Tibial nerve (tissue), 4 donors: ENCODE data around the gene PEX6. TPM values are rescaled to one million over a fixed set of nuclear protein-coding genes. Genes with fewer than 3 reads are reported as not detected.

Experiments used
- DNase-seq, 2 donors: peaks; one replicate each; pipeline ENCODE4 v3.0.0-alpha.2; 2019; ENCODE audit warnings: low spot score in 2 of 2
- H3K27ac ChIP-seq, 4 donors: fragments of 200-600 bp; sonication (generic) in 3 of 4; one replicate each; pipeline ENCODE4 v1.5.1; 2017 to 2019; ENCODE audit warnings: mild to moderate bottlenecking in 1 of 4
- H3K27me3 ChIP-seq, 2 donors: fragments of 200-600 bp; sonication (generic) in 1 of 2; one replicate each; pipeline versions ENCODE4 v1.5.1 to v1.6.0; 2017 to 2019
- H3K36me3 ChIP-seq, 3 donors: fragments of 200-600 bp; sonication (generic); one replicate each; pipeline ENCODE4 v1.5.1; 2018 to 2019
- H3K4me1 ChIP-seq, 4 donors: fragments of 200-600 bp; sonication (generic) in 3 of 4; one replicate each; pipeline ENCODE4 v1.5.1; 2017 to 2019
- H3K4me3 ChIP-seq, 4 donors: fragments of 200-600 bp; sonication (generic) in 3 of 4; one replicate each; pipeline ENCODE4 v1.5.1; 2017 to 2019; ENCODE audit warnings: mild to moderate bottlenecking in 1 of 4, moderate library complexity in 1 of 4
- H3K9me3 ChIP-seq, 4 donors: fragments of 200-600 bp; sonication (generic) in 3 of 4; one replicate each; pipeline ENCODE4 v1.5.1; 2017 to 2019
- CTCF ChIP-seq, 5 experiments: fragments of 200-600 bp in 3 of 5; fragments of 450-650 bp in 2 of 5; sonication (generic) in 3 of 5; IDR thresholded peaks; one replicate each; pipeline ENCODE4 v1.5.1; 2016 to 2019; ENCODE audit warnings: antibody characterized with exemption in 5 of 5, mild to moderate bottlenecking in 3 of 5, moderate library complexity in 2 of 5
- EP300 ChIP-seq, 2 donors: sonication (generic); formaldehyde crosslinking; IDR thresholded peaks; one replicate each; pipeline ENCODE4 v1.6.1; 2017; ENCODE audit warnings: antibody characterized with exemption in 2 of 2, mild to moderate bottlenecking in 1 of 2
- POLR2A ChIP-seq, 2 donors: fragments of 450-650 bp; IDR thresholded peaks; one replicate each; pipeline ENCODE4 v1.6.1; 2017; ENCODE audit warnings: antibody characterized with exemption in 2 of 2, mild to moderate bottlenecking in 2 of 2, moderate library complexity in 2 of 2
- WGBS, 2 donors: methylation state at CpG; one replicate each; pipeline ENCODE4 v1.1.5; 2018; 5-methylcytosine and 5-hydroxymethylcytosine counted together
- total RNA-seq, 4 donors: library from RNA; depleted of rRNA; stranded (reverse); fragments of >200 nt; gene quantifications; one replicate each; pipeline ENCODE4 v1.1.0, GENCODE V29; 2016

Gene PEX6
- total RNA-seq, 4 donors from 2014 or later = 20.3 to 32.8 (median 27.3) TPM

DNA sequence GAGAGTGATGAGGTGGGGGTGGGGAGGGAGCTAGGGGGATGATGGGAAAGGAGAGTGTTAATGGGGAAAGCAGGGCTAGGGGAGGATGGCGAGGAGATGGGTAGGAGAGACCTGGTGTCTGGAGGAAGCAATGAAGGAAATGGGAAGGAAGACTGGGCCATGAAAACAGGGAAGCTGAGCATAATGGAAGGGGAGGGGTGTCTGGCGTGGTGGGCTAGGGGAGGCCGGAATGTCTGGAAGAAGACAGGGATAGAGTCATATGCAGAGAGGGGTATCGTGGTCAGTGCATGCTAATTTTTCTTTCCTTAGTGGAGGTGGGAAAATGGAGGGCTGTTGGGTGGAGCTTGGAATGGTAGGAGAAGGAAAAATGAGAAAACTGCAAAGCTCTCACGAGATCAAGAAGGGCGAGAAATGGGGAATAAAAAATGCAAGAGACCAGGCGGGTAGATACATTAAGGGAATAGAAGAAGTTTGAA, 35.5 kb upstream of the PEX6 start:
- WGBS, 2 donors = 0 to 1% methylated on average over 7 of the region's 7 CpGs
- peaks cover 0 to 58% (median 7%) of the 10 kb centered on the region in 3 donors for H3K36me3 ChIP-seq
- DNase-seq = no peak
- H3K4me3 ChIP-seq = peak overlapping the region; percentile 76 to 86 (median 80)
- TF ChIP-seq EP300 (IDR thresholded peaks at IDR 0.05) (no peak), CTCF (IDR thresholded peaks at IDR 0.05) (no peak), POLR2A (IDR thresholded peaks at IDR 0.05) (no peak)
- no peaks in the 10 kb centered on the region for H3K9me3 ChIP-seq
- peaks cover 5 to 58% (median 19%) of the 10 kb centered on the region in 4 donors for H3K4me1 ChIP-seq
- H3K27me3 ChIP-seq = no peaks in the 10 kb centered on the region
- H3K27ac ChIP-seq = peak overlapping the region; percentile 16 to 89 (median 84)

- peak; percentile 98 to 99 for DNase-seq
- Histone ChIP-seq H3K4me3 (peak within 1 kb of the TSS; percentile 76 to 86 (median 80)), H3K9me3 (no peaks in the 10 kb centered on the region), H3K27ac (peak within 1 kb of the TSS; percentile 69 to 89 (median 84)), H3K36me3 (peaks cover 0 to 58% (median 5%) of the 10 kb centered on the region in 3 donors), H3K4me1 (peaks cover 5 to 58% (median 19%) of the 10 kb centered on the region in 4 donors), H3K27me3 (no peaks in the 10 kb centered on the region)
- WGBS, 2 donors = 0 to 1% methylated on average over 46 to 51 of the region's 51 CpGs
- TF ChIP-seq POLR2A (IDR thresholded peaks at IDR 0.05) (peak; percentile 23 to 57), EP300 (IDR thresholded peaks at IDR 0.05) (peak; percentile 92 to 94), CTCF (IDR thresholded peaks at IDR 0.05) (peak in 1 of 5 experiments; percentile 32)
Observed at GRCh38 chr6:43013843-43014433, 35.0 kb upstream of the PEX6 start, which contains the start of the genes KLHDC3 and MEA1. TSS of gene KLHDC3 (plus strand) at chr6:43014249. CDS start at chr6:43017193, 2,944 bp downstream. TSS of gene MEA1 (minus strand) at chr6:43013946. CDS start at chr6:43013813, 133 bp downstream.

- Histone ChIP-seq H3K27me3 (no peaks in the 10 kb centered on the region), H3K27ac (peak overlapping the region; percentile 69 to 89 (median 79)), H3K9me3 (no peaks in the 10 kb centered on the region), H3K4me3 (peak overlapping the region; percentile 62 to 80 (median 78)), H3K36me3 (peaks cover 0 to 58% (median 8%) of the 10 kb centered on the region in 3 donors), H3K4me1 (peaks cover 5 to 56% (median 19%) of the 10 kb centered on the region in 4 donors)
- DNase-seq = no peak
- no peak for TF ChIP-seq CTCF (IDR thresholded peaks at IDR 0.05)
- no peak for TF ChIP-seq POLR2A (IDR thresholded peaks at IDR 0.05)
- no peak for TF ChIP-seq EP300 (IDR thresholded peaks at IDR 0.05)
- WGBS, 2 donors = 2 to 3% methylated on average over 21 to 25 of the region's 25 CpGs
Observed at GRCh38 chr6:43013097-43013842, 34.3 kb upstream of the PEX6 start.

DNA sequence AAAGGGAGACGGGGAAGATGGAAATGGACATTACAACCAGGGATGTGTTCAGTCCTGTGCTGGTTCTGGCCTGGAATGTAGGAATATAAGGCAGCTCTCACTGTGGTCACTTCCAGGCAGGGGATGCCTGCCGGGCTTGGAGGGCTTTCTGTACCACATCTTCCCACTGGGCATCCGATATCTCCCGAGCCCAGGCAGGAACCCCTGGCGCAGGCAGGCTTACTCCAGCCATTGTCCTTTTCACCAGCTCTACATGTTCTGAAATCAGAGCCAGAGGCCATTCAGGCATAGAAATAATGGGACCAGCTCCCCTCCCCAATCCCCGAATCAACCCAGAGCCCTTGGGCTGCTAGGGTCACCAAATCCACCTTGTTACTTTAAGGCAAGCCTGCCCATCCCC, 33.4 kb upstream of the PEX6 start:
- Histone ChIP-seq H3K36me3 (peaks cover 0 to 58% (median 8%) of the 10 kb centered on the region in 3 donors), H3K4me3 (no peak overlapping the region), H3K27me3 (no peaks in the 10 kb centered on the region), H3K27ac (no peak overlapping the region), H3K4me1 (peaks cover 5 to 52% (median 19%) of the 10 kb centered on the region in 4 donors), H3K9me3 (no peaks in the 10 kb centered on the region)
- no peak for DNase-seq
- WGBS, 2 donors = 83 to 84% methylated on average over 6 of the region's 6 CpGs
- TF ChIP-seq CTCF (IDR thresholded peaks at IDR 0.05) = no peak
- TF ChIP-seq POLR2A (IDR thresholded peaks at IDR 0.05) = no peak
- no peak for TF ChIP-seq EP300 (IDR thresholded peaks at IDR 0.05)
